ENCODE measurements around the gene HES1. TPM values are rescaled to one million over a fixed set of nuclear protein-coding genes. Genes with fewer than 3 reads are reported as not detected.

HES1 gene
- total RNA-seq, 2 donors from 2014 or later: 32.1 to 43.6 TPM

- H3K36me3 ChIP-seq: no peaks in the 10 kb centered on the region
- TF ChIP-seq, protein P1, sequence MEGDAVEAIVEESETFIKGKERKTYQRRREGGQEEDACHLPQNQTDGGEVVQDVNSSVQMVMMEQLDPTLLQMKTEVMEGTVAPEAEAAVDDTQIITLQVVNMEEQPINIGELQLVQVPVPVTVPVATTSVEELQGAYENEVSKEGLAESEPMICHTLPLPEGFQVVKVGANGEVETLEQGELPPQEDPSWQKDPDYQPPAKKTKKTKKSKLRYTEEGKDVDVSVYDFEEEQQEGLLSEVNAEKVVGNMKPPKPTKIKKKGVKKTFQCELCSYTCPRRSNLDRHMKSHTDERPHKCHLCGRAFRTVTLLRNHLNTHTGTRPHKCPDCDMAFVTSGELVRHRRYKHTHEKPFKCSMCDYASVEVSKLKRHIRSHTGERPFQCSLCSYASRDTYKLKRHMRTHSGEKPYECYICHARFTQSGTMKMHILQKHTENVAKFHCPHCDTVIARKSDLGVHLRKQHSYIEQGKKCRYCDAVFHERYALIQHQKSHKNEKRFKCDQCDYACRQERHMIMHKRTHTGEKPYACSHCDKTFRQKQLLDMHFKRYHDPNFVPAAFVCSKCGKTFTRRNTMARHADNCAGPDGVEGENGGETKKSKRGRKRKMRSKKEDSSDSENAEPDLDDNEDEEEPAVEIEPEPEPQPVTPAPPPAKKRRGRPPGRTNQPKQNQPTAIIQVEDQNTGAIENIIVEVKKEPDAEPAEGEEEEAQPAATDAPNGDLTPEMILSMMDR (IDR thresholded peaks at IDR 0.05): no peak
- no peaks in the 10 kb centered on the region for H3K9me3 ChIP-seq
- no peaks in the 10 kb centered on the region for H3K4me1 ChIP-seq
- no peak overlapping the region for H3K27ac ChIP-seq
- no peaks in the 10 kb centered on the region for H3K27me3 ChIP-seq
- H3K4me3 ChIP-seq: no peak overlapping the region
- DNase-seq (ENCODE audit: low spot score): no peak
These were observed 23.5 kb upstream of the HES1 start for GRCh38 chr3:194112120-194113106.

DNA sequence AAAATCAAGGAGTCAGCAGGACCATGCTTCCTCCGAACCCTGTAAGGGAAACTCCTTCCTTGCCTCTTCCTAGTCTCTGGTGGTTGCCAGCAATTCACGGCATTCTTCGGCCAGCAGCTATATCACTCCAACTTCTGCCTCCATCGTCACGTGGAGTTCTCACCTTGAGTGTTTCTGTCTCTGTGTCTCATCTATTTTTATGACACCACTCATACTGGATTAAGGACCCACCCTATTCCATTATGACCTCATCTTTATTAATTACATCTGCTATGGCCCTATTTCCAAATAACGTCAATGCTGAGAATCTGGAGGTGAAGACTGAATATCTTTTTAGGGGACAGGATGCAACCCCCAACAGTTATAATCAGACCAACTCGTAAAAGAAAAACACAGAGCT is 21.8 kb upstream of the HES1 start:
- H3K27me3 ChIP-seq: no peaks in the 10 kb centered on the region
- DNase-seq (ENCODE audit: low spot score): no peak
- no peak overlapping the region for H3K4me3 ChIP-seq
- H3K4me1 ChIP-seq: no peaks in the 10 kb centered on the region
- TF ChIP-seq, protein P1 (IDR thresholded peaks at IDR 0.05): no peak
- H3K36me3 ChIP-seq: no peaks in the 10 kb centered on the region
- no peak overlapping the region for H3K27ac ChIP-seq
- no peaks in the 10 kb centered on the region for H3K9me3 ChIP-seq

DNA sequence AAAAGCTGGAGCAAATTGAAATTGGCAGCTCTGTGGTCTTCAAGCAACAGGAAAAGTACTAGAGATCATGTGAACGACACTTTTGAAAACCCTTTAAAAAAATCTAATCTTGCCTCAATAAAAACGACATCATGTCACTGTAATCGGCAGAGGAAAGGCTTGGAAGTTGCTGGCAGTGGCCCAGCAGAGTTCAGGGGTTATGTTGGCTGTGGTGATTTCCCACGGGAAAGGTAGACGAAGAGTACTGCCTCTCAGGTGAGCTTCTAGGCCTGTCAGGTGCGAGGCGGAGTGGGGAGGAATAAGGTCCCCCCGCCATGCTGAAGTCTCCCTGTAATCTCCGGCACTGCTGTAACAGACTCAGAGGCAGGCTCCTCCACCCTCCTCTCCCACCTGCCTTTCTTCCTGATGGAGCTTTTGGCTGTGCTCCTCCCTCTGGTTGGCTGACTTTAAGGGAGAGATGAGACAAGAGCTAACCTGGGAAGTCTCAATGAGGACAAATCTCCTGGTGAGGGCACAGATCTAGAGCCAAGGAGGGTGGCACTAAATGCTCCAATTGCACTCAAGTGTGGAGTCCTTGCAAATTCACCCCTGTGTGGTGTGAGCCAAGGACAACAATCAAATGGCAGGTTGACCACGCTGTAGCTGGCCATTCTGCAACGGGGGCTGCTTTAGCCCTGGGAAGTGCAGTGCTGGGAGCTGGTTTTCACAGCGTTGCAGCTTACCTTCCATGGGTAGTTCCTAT is 18.7 kb upstream of the HES1 start:
- Histone ChIP-seq H3K9me3 (no peaks in the 10 kb centered on the region), H3K4me3 (no peak overlapping the region), H3K27me3 (no peaks in the 10 kb centered on the region), H3K4me1 (no peaks in the 10 kb centered on the region), H3K36me3 (no peaks in the 10 kb centered on the region), H3K27ac (no peak overlapping the region)
- no peak for DNase-seq (ENCODE audit: low spot score)
- TF ChIP-seq, protein P1 (IDR thresholded peaks at IDR 0.05): no peak

- no peak for DNase-seq (ENCODE audit: low spot score)
- Histone ChIP-seq H3K4me1 (no peaks in the 10 kb centered on the region), H3K4me3 (no peak overlapping the region), H3K36me3 (no peaks in the 10 kb centered on the region), H3K27ac (no peak overlapping the region), H3K9me3 (no peaks in the 10 kb centered on the region), H3K27me3 (no peaks in the 10 kb centered on the region)
- TF ChIP-seq, protein P1 (IDR thresholded peaks at IDR 0.05): no peak
These were observed 17.0 kb upstream of the HES1 start for GRCh38 chr3:194118920-194119319.

- Histone ChIP-seq H3K9me3 (no peaks in the 10 kb centered on the region), H3K27ac (no peak overlapping the region), H3K4me3 (no peak overlapping the region), H3K4me1 (no peaks in the 10 kb centered on the region), H3K36me3 (no peaks in the 10 kb centered on the region), H3K27me3 (no peaks in the 10 kb centered on the region)
- DNase-seq (ENCODE audit: low spot score): no peak
- TF ChIP-seq, protein P1 (IDR thresholded peaks at IDR 0.05): no peak
These were observed 15.9 kb upstream of the HES1 start for GRCh38 chr3:194119831-194120590.
